Nephron progenitor cell (in vitro differentiated cells): ENCODE data around the gene SFSWAP.

ENCODE experiments used
- DNase-seq: peaks from one replicate; pipeline ENCODE4 v3.0.0; 2021
- H3K27ac Mint-ChIP-seq: 2 replicates; pipeline ENCODE4 v1.8.0; 2021; ENCODE audit warnings: mild to moderate bottlenecking, moderate library complexity, mixed read lengths
- H3K27me3 Mint-ChIP-seq: 2 replicates; pipeline ENCODE4 v1.8.0; 2021; ENCODE audit warnings: mild to moderate bottlenecking, low read depth, mixed read lengths; ENCODE audit not compliant: poor library complexity
- H3K36me3 Mint-ChIP-seq: 2 replicates; pipeline ENCODE4 v1.8.0; 2021; ENCODE audit warnings: low read depth, mixed read lengths
- H3K4me1 Mint-ChIP-seq: 2 replicates; pipeline ENCODE4 v1.8.0; 2021; ENCODE audit warnings: mixed read lengths
- H3K4me3 Mint-ChIP-seq: 2 replicates; pipeline ENCODE4 v1.8.0; 2021; ENCODE audit warnings: mild to moderate bottlenecking, moderate library complexity, mixed read lengths
- H3K9me3 Mint-ChIP-seq: 2 replicates; pipeline ENCODE4 v1.8.0; 2021; ENCODE audit warnings: mild to moderate bottlenecking, moderate library complexity, mixed read lengths
- TF ChIP-seq, protein P1 (sequence below): fragments of 200-600 bp; sonication (generic); IDR thresholded peaks from 2 replicates; pipeline ENCODE4 v1.5.0; 2021; ENCODE audit warnings: antibody characterized with exemption

The SFSWAP gene

GRCh38 chr12:131734336-131735152 is 23.7 kb downstream of the SFSWAP start:
- TF ChIP-seq, protein P1, sequence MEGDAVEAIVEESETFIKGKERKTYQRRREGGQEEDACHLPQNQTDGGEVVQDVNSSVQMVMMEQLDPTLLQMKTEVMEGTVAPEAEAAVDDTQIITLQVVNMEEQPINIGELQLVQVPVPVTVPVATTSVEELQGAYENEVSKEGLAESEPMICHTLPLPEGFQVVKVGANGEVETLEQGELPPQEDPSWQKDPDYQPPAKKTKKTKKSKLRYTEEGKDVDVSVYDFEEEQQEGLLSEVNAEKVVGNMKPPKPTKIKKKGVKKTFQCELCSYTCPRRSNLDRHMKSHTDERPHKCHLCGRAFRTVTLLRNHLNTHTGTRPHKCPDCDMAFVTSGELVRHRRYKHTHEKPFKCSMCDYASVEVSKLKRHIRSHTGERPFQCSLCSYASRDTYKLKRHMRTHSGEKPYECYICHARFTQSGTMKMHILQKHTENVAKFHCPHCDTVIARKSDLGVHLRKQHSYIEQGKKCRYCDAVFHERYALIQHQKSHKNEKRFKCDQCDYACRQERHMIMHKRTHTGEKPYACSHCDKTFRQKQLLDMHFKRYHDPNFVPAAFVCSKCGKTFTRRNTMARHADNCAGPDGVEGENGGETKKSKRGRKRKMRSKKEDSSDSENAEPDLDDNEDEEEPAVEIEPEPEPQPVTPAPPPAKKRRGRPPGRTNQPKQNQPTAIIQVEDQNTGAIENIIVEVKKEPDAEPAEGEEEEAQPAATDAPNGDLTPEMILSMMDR, result no peak
- H3K9me3 Mint-ChIP-seq, result no peaks in the 10 kb centered on the region
- peak overlapping the region; percentile 13 for H3K27ac Mint-ChIP-seq
- H3K27me3 Mint-ChIP-seq, result no peaks in the 10 kb centered on the region
- H3K4me1 Mint-ChIP-seq, result peaks cover 6% of the 10 kb centered on the region
- H3K36me3 Mint-ChIP-seq, result peaks cover 62% of the 10 kb centered on the region
- no peak for DNase-seq
- no peak overlapping the region for H3K4me3 Mint-ChIP-seq

- H3K9me3 Mint-ChIP-seq, result peaks cover 2% of the 10 kb centered on the region
- TF ChIP-seq, protein P1, result no peak
- no peak overlapping the region for H3K27ac Mint-ChIP-seq
- no peak overlapping the region for H3K4me3 Mint-ChIP-seq
- peaks cover 62% of the 10 kb centered on the region for H3K36me3 Mint-ChIP-seq
- H3K27me3 Mint-ChIP-seq, result no peaks in the 10 kb centered on the region
- DNase-seq, result no peak
- peaks cover 6% of the 10 kb centered on the region for H3K4me1 Mint-ChIP-seq
These were observed 24.2 kb downstream of the SFSWAP start for GRCh38 chr12:131735153-131735456.

- Mint-ChIP-seq H3K9me3 (peaks cover 4% of the 10 kb centered on the region), H3K27ac (peak overlapping the region; percentile 40)
These were observed 24.9 kb downstream of the SFSWAP start for GRCh38 chr12:131735476-131736445.

DNA sequence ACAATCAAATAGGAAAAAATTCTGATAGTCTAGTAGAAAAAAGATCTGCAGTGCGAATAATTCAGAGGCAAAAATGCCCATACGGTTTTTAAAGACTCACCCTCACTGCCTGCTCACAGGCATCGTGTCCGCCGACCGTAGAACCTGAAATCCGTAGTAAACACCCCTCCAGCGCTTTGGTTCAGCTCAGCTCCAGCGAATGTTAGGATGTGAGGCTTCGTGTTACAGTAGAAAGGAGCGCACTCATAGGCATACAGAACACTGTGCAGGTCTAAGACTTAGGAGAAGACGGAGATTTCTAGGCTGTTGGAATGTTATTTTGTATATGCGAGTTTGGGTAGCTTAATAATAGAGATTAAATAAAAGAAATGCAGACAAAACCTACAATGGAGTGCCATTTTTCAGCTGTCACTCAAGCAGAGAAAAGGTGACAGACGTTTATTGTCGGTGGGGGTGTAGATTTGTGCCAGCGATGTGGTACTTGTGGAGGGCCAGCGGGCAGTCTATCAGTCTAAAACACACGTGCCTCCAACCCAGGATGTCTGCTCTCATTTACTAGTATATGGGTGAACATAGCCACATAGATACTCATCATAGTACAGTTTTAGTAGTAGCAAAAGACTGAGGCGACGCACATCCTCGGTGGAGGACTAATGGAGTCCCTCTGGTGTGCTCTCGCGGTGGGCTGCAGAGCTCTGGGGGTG is 25.7 kb downstream of the SFSWAP start:
- H3K27ac Mint-ChIP-seq, result no peak overlapping the region
- no peak overlapping the region for H3K4me3 Mint-ChIP-seq
- no peaks in the 10 kb centered on the region for H3K27me3 Mint-ChIP-seq
- H3K4me1 Mint-ChIP-seq, result peaks cover 6% of the 10 kb centered on the region
- peaks cover 64% of the 10 kb centered on the region for H3K36me3 Mint-ChIP-seq
- peaks cover 6% of the 10 kb centered on the region for H3K9me3 Mint-ChIP-seq
- DNase-seq, result no peak
- TF ChIP-seq, protein P1, result no peak

More at GRCh38 chr12:131735476-131736445, 24.9 kb downstream of the SFSWAP start:
- Mint-ChIP-seq H3K4me3 (no peak overlapping the region), H3K36me3 (peaks cover 65% of the 10 kb centered on the region), H3K27me3 (no peaks in the 10 kb centered on the region), H3K4me1 (peaks cover 6% of the 10 kb centered on the region)
- DNase-seq, result no peak
- TF ChIP-seq, protein P1, result no peak

DNA sequence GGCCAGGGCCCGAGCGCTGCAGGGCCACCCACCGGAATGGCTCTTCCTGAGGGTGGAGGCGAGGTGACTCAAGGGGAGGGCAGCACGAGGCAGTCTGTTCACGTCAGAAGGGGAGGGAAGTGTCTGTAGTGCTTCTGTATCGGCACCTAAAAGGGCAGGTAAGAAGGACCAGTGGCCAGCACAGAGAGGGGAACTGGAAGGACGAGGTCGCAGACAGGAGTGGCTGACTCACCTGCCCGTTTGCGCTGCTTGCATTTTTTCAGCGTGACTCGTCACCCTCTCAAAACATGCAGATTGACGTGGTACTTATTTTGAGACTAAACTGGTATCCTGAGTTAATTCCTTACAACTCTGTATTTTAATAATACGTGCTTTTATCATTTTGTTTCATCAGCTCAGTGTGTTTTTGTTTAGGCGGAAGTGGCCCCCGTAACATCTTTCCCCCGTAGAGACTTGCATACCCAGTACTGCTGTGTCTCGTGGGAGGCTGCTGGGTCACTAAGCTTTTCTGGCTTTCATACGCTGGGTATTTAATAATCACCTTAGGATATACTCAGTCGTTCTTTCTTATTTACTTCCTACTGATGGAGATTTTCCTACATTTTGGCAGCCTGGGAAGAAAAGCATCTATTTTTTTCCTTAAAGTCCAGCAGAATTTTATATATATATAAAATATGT is 26.4 kb downstream of the SFSWAP start:
- H3K36me3 Mint-ChIP-seq, result peaks cover 71% of the 10 kb centered on the region
- H3K27ac Mint-ChIP-seq, result peak overlapping the region; percentile 83
- H3K27me3 Mint-ChIP-seq, result no peaks in the 10 kb centered on the region
- no peak overlapping the region for H3K4me3 Mint-ChIP-seq
- TF ChIP-seq, protein P1, result no peak
- H3K9me3 Mint-ChIP-seq, result peaks cover 12% of the 10 kb centered on the region
- DNase-seq, result no peak
- H3K4me1 Mint-ChIP-seq, result peaks cover 6% of the 10 kb centered on the region
